ENCODE measurements around the gene LRP3. TPM values are rescaled to one million over a fixed set of nuclear protein-coding genes. Genes with fewer than 3 reads are reported as not detected.
"Not testable (repeated sequence)": the region's sequence is repeated elsewhere in the genome, so short reads cannot be mapped to it uniquely, and the experiment has no call there.

The LRP3 gene
- total RNA-seq, 4 donors from 2014 or later: 19.1 to 61.8 (median 28.3) TPM

DNA sequence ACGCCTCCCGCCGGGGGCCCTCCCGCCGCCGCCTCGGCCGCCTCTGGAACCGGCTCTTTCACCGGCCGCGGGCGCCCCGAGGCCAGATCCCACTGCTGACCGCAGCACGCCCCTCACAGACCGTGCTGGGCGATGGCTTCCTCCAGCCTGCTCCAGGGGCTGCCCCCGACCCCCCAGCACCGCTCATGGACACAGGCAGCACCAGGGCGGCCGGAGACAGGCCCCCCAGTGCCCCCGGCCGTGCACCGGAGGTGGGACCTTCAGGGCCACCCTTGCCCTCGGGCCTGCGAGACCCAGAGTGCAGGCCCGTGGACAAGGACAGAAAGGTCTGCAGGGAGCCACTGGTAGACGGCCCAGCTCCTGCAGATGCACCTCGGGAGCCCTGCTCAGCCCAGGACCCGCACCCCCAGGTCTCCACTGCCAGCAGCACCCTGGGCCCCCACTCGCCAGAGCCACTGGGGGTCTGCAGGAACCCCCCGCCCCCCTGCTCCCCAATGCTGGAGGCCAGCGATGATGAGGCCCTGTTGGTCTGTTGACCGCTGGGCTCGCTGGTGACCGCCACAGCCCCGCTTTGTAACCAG is 13.0 kb downstream of the LRP3 start:
- ATAC-seq (ENCODE audit: low FRiP score): no peak
- no peak for DNase-seq (ENCODE audit: low spot score)
- TF ChIP-seq, protein P1, sequence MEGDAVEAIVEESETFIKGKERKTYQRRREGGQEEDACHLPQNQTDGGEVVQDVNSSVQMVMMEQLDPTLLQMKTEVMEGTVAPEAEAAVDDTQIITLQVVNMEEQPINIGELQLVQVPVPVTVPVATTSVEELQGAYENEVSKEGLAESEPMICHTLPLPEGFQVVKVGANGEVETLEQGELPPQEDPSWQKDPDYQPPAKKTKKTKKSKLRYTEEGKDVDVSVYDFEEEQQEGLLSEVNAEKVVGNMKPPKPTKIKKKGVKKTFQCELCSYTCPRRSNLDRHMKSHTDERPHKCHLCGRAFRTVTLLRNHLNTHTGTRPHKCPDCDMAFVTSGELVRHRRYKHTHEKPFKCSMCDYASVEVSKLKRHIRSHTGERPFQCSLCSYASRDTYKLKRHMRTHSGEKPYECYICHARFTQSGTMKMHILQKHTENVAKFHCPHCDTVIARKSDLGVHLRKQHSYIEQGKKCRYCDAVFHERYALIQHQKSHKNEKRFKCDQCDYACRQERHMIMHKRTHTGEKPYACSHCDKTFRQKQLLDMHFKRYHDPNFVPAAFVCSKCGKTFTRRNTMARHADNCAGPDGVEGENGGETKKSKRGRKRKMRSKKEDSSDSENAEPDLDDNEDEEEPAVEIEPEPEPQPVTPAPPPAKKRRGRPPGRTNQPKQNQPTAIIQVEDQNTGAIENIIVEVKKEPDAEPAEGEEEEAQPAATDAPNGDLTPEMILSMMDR (IDR thresholded peaks at IDR 0.05): no peak

DNA sequence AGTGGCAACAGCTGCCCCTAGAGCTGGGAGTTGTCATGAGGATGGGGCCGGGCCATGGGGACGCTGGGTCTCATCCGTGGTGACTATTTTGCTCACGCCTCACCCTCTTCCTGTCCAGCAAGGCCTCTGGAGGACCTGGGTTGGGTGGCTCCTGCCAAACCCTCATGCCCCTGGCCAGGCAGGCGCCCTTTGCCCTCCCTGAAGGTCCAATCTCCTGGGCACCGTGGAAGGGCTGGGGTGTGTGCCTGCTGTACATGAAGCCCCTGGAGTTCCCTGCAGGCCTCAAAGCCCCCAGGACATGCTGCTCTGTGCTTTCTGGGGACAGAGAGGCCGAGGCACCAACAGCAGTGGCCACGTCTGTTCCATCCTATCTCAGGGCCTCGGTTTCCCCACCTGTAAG is 13.8 kb downstream of the LRP3 start:
- DNase-seq (ENCODE audit: low spot score) (no peak), ATAC-seq (ENCODE audit: low FRiP score) (no peak)
- TF ChIP-seq, protein P1 (IDR thresholded peaks at IDR 0.05): no peak

DNA sequence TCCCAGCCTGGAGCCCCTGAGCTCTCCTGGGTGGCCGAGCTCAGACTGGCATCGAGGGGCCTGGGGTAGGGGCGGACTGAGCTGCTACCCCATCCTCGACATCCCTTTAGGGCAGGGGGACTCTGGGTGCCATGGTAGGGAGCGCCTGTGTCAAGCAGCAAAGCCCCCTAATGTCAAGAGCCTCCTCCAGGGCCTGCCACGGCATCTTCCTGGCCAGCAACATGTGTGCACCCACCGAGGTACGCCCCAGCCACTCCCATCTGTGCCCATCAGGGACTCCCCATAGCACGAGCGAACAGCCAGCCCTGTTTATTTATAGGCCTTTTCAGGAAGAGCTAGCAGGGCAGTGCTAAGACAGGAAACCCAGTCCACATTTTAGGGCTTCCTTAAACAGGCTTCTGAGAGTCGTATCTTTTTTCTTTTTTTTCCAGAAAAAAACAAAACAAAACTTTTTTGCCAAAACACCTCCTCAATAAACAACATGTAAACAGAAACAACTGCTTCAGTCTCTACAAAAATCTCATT is 14.3 kb downstream of the LRP3 start:
- TF ChIP-seq, protein P1 (IDR thresholded peaks at IDR 0.05): no peak
- ATAC-seq (ENCODE audit: low FRiP score): no peak
- no peak for DNase-seq (ENCODE audit: low spot score)

DNA sequence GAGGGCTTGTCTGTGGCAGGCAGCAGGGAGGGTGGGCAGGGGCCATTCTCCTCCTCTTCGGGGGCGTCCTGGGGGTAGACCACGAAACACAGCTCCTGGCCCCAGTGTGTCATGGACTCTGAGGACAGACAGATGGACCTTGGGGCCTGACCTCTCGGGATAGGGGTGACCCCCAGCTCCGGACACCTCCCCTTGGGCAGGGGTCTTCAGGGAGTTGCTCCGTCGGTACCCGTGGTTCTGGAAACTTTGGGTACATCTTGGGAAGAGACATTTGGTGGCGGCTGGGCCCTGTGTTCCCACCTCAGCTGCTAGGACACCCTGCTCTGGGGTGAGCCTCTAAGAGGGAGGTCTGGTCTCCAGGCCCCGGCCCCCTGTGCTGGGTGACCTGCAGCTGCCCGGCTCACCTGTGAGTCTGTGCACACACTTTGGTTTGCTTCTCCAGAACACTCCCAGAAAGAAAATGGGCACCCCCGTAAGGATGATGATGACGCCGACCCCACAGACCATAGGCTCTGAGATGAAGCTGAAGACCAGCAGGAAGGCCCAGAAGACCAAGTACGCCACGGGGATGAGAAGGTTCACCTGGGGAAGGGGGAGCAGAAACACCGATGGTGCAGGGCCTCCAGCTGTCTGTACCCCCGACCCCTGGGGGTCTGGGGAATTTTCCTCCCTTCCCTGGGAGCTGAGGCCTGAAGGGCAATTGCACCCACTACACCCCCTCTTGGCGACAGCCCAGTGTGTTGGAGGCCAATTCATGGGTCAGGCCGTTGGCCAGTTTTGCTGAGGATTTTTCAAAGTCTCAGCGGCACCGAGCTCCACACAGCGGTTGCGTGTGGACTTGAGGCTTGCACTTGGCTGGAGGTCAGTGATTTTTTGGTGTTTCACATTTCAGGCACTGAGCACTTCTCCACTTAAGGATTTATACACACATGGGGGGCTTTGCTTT is 15.0 kb downstream of the LRP3 start:
- TF ChIP-seq, protein P1 (IDR thresholded peaks at IDR 0.05): no peak
- DNase-seq (ENCODE audit: low spot score): no peak
- ATAC-seq (ENCODE audit: low FRiP score): no peak

DNA sequence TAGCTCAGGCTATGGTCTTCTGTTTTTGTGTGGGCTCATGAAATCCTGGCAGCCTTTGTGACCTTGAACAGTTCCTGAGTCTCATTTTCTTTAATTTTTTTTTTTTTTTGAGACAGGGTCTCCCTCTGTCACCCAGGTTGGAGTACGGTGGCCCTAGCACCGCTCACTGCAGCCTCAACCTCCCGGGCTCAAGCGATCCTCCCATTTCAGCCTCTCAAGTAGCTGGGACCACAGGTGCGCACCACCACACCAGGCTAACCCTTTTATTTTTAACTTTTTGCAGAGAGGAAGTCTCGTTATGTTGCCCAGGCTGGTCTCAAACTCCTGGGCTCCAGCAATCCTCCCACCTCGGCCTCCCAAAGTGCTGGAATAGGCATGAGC is 15.7 kb downstream of the LRP3 start:
- not testable (repeated sequence) for DNase-seq (ENCODE audit: low spot score); ATAC-seq (ENCODE audit: low FRiP score)

DNA sequence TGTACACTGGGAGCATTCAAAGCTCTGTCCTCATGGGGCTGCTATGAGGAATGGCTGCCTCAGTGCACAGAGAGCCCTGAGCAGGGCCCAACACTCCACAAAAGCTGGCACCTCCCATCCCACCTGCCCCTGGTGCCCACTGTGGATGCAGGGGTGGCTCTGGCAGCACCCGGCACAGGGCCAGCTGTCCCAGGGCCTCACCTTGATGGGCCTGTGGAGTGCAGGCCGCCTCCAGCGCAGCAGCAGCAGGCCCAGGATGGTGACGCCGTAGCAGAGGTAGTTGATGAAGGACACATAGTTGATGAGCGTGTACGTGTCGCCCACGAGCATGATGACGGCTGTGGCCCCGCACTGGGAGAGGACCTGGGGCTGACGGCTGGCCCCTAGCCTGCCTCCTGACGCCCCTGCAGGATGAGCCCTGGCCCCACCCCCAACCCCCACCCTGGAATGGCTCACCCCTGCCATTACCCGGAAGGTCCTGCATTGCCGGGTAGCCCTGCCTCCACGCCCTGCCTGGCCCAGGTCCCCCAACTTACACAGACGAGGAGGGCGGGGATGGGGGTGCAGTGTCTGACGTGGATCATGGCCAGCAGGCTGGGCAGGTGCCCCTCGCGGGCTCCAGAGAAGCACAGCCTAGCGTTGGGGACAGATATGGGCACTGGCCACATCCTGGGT is 16.3 kb downstream of the LRP3 start:
- DNase-seq (ENCODE audit: low spot score) (no peak), ATAC-seq (ENCODE audit: low FRiP score) (no peak)
- TF ChIP-seq, protein P1 (IDR thresholded peaks at IDR 0.05): no peak

DNA sequence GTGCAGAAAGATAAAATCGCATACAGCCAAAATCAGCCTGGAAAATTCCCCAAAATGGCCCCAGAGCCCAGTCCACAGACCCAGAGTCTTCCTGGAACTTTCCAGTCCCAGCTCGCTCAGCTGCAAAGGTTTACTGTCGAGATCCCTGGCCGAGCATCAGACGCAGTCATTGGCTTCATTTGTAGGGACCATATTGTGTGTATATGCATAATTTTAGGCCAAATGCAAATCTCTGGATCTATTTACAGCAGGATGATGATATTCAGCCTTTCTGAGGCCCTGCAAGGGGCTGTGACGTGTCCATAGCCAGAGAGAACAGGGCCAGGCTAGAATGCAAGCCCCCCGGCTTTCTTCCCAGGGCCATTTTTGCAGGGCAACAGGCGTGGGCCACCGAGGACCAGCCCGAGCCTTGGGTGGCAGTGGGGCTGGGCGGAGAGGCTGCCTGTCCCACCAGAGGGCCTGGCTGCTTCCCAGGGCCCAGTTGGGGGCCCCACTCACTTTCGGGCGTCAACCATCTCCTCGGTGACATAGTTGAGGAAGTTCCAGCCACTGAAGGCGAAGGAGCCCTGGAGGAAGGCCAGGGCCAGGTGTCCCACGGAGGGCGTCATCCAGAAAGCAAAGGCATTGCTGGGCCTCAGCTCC is 17.8 kb downstream of the LRP3 start:
- DNase-seq (ENCODE audit: low spot score) (no peak), ATAC-seq (ENCODE audit: low FRiP score) (no peak)
- TF ChIP-seq, protein P1 (IDR thresholded peaks at IDR 0.05): no peak
